Measurements from ENCODE around the gene MEI4. TPM values are rescaled to one million over a fixed set of nuclear protein-coding genes. Genes with fewer than 3 reads are reported as not detected.

Gene MEI4
- total RNA-seq (not detected), polyA plus RNA-seq (not detected)
- long read RNA-seq, donor 1: 0 reads
- long read RNA-seq, donor 2: 0 reads
- long read RNA-seq, donor 3: 0 reads
- long read RNA-seq, donor 4: 0 reads
- long read RNA-seq, donor 5: 0 reads

- no peaks in the 10 kb centered on the region for H3K36me3 ChIP-seq (ENCODE audit: control insufficient read depth in 4 of 4, insufficient read depth in 4 of 4, low read length in 4 of 4)
- DNase-seq (no peak), ATAC-seq (ENCODE audit: insufficient read depth, low FRiP score) (no peak)
- peaks cover 0 to 5% (median 0%) of the 10 kb centered on the region in 4 donors for H3K9me3 ChIP-seq (ENCODE audit: control insufficient read depth in 4 of 4, insufficient read depth in 3 of 4, low read length in 3 of 4)
- no peak within 1 kb of the TSS for H3K9ac ChIP-seq (ENCODE audit: insufficient read depth in 1 of 2, low read length in 2 of 2)
- no peak within 1 kb of the TSS for H3K27ac ChIP-seq (ENCODE audit: low read depth in 1 of 2, low read length in 1 of 2)
- H3K4me1 ChIP-seq (ENCODE audit: control insufficient read depth in 5 of 5, insufficient read depth in 5 of 5, low read length in 5 of 5): peaks cover 0 to 2% (median 0%) of the 10 kb centered on the region in 5 donors
- H3K27me3 ChIP-seq (ENCODE audit: control insufficient read depth in 3 of 3, insufficient read depth in 3 of 3, low read length in 2 of 3): peaks cover 0 to 3% (median 0%) of the 10 kb centered on the region in 3 donors
- H3K4me3 ChIP-seq: no peak within 1 kb of the TSS
- TF ChIP-seq CTCF (IDR thresholded peaks at IDR 0.05; ENCODE audit: control extremely low read depth, extremely low read depth): no peak
- 60 to 79% methylated on average over 2 of the region's 2 CpGs for WGBS, 2 donors
Measured at GRCh38 chr6:77652739-77653138, at the start of gene MEI4. TSS of gene MEI4 (plus strand) at chr6:77653039. CDS start at chr6:77690672, 37,633 bp downstream.

GRCh38 chr6:77604476-77604875, 48.4 kb upstream of the MEI4 start:
- Histone ChIP-seq H3K4me3 (no peak overlapping the region), H3K9ac (ENCODE audit: insufficient read depth in 1 of 2, low read length in 2 of 2) (no peak overlapping the region), H3K27ac (ENCODE audit: low read depth in 1 of 2, low read length in 1 of 2) (no peak overlapping the region), H3K27me3 (ENCODE audit: control insufficient read depth in 3 of 3, insufficient read depth in 3 of 3, low read length in 2 of 3) (no peaks in the 10 kb centered on the region), H3K9me3 (ENCODE audit: control insufficient read depth in 4 of 4, insufficient read depth in 3 of 4, low read length in 3 of 4) (no peaks in the 10 kb centered on the region), H3K4me1 (ENCODE audit: control insufficient read depth in 5 of 5, insufficient read depth in 5 of 5, low read length in 5 of 5) (no peaks in the 10 kb centered on the region), H3K36me3 (ENCODE audit: control insufficient read depth in 4 of 4, insufficient read depth in 4 of 4, low read length in 4 of 4) (no peaks in the 10 kb centered on the region)
- DNase-seq (no peak), ATAC-seq (ENCODE audit: insufficient read depth, low FRiP score) (no peak)
- WGBS, 2 donors: 52 to 58% methylated on average over 4 of the region's 4 CpGs
- TF ChIP-seq CTCF (IDR thresholded peaks at IDR 0.05; ENCODE audit: control extremely low read depth, extremely low read depth): no peak

GRCh38 chr6:77607004-77607403, 45.8 kb upstream of the MEI4 start:
- H3K27ac ChIP-seq (ENCODE audit: low read depth in 1 of 2, low read length in 1 of 2): no peak overlapping the region
- ATAC-seq (ENCODE audit: insufficient read depth, low FRiP score) (no peak), DNase-seq (no peak)
- H3K27me3 ChIP-seq (ENCODE audit: control insufficient read depth in 3 of 3, insufficient read depth in 3 of 3, low read length in 2 of 3): no peaks in the 10 kb centered on the region
- no peak overlapping the region for H3K4me3 ChIP-seq
- WGBS, 2 donors: 85 to 92% methylated on average over 5 of the region's 5 CpGs
- no peaks in the 10 kb centered on the region for H3K36me3 ChIP-seq (ENCODE audit: control insufficient read depth in 4 of 4, insufficient read depth in 4 of 4, low read length in 4 of 4)
- no peak for TF ChIP-seq CTCF (IDR thresholded peaks at IDR 0.05; ENCODE audit: control extremely low read depth, extremely low read depth)
- no peaks in the 10 kb centered on the region for H3K4me1 ChIP-seq (ENCODE audit: control insufficient read depth in 5 of 5, insufficient read depth in 5 of 5, low read length in 5 of 5)
- H3K9me3 ChIP-seq (ENCODE audit: control insufficient read depth in 4 of 4, insufficient read depth in 3 of 4, low read length in 3 of 4): no peaks in the 10 kb centered on the region
- H3K9ac ChIP-seq (ENCODE audit: insufficient read depth in 1 of 2, low read length in 2 of 2): no peak overlapping the region

- H3K9ac ChIP-seq (ENCODE audit: insufficient read depth in 1 of 2, low read length in 2 of 2): no peak overlapping the region
- H3K4me1 ChIP-seq (ENCODE audit: control insufficient read depth in 5 of 5, insufficient read depth in 5 of 5, low read length in 5 of 5): no peaks in the 10 kb centered on the region
- no peak for ATAC-seq (ENCODE audit: insufficient read depth, low FRiP score)
- no peak overlapping the region for H3K4me3 ChIP-seq
- H3K9me3 ChIP-seq (ENCODE audit: control insufficient read depth in 4 of 4, insufficient read depth in 3 of 4, low read length in 3 of 4): no peaks in the 10 kb centered on the region
- no peak overlapping the region for H3K27ac ChIP-seq (ENCODE audit: low read depth in 1 of 2, low read length in 1 of 2)
- 87 to 88% methylated on average over 1 of the region's 1 CpG for WGBS, 2 donors
- no peaks in the 10 kb centered on the region for H3K27me3 ChIP-seq (ENCODE audit: control insufficient read depth in 3 of 3, insufficient read depth in 3 of 3, low read length in 2 of 3)
- TF ChIP-seq CTCF (IDR thresholded peaks at IDR 0.05; ENCODE audit: control extremely low read depth, extremely low read depth): no peak
- DNase-seq: no peak
- H3K36me3 ChIP-seq (ENCODE audit: control insufficient read depth in 4 of 4, insufficient read depth in 4 of 4, low read length in 4 of 4): no peaks in the 10 kb centered on the region
Measured at GRCh38 chr6:77609106-77609505, 43.7 kb upstream of the MEI4 start.

All from lung (tissue), 16 donors.